GM18502 (cell line): ENCODE measurements around the gene APBB3.
A peak's percentile ranks its signal among the peaks of the same experiment; 100 is the strongest.

Experiments
- ATAC-seq: cut with Tn5 transposase; IDR thresholded peaks from one replicate; pipeline ENCODE4 v1.9.1; 2021; ENCODE audit warnings: mild to moderate bottlenecking; ENCODE audit not compliant: unreplicated experiment, poor library complexity

Gene APBB3

DNA sequence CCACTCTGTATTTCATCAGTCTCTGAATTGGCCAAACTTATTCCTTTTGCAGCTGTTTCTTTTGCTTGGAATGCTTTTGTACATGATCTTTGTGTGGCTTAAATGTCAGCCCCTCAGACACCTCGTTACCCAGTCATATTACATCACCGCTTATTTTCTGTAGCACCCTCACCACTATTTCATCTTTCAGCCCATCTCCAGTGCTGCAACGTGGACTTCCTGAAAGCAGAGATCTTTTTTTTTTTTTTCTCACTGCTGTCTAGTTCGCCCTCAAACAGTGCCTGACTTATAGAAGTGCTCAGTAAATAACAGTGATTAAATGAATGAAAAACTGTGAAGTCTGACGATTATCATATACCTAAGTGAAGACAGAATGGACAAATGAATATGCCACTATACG, 8.0 kb downstream of the APBB3 start:
- no peak for ATAC-seq

DNA sequence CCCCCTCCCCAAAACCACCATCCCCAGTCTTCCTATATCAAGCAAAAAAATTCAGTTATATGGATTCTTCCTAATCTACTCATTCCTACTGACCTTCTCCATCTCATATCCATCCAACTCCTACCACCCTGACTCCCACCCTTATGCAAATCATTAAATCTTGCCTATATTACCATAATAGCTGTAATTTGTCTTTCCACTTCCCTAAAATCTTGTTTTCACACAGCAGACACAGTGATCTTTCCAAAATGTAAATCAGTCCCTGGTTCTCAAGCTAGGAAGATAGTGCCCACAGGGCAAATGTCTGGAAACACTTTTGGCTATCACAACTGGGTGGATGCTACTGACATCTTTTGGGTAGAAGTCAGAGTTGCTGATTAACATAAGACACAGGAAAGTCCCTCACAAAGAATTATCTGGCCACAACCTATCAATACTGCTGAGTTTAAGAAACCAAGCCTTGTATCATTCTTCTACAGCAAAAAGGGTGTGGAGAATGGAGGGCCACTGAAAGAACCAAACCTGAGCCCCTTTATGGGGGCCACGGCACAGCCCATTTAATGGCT, 8.6 kb downstream of the APBB3 start:
- no peak for ATAC-seq

DNA sequence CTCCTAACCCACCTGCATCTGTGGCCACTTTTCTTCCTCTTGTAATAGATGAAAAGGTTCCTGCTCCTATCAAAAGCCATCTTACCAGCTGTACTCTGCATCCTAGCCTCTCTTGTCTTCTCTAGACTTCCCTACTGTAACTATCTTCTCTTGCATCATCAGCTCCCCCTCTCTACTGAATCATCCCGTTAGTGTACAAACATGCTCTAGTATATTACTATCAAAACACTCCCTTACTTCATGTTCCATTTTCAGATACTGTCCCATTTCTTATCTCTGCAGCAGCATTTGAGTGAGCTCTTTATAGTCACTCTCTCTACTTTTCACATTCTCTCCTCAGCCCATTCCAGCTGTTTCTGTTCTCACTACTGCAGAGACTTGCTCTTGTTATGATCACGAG, 9.9 kb downstream of the APBB3 start:
- no peak for ATAC-seq

DNA sequence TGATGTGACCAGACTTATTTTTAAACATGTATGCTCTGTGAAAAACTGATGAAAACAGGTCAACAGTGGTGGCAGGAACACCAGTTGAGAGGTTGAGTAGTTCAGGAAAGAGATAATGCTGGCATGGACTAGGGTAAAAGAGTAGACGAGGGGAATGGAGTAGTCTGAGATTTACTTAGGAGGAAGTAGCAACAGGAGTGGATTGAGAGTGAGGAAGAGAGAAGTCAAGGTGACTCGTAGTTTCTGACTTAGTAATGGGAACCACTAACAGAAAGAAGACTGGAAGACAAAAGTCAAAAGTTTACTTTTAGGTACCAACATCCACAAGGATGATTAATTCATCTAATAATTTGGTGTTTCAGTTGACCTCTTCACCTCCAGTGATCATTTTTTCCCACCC, 10.7 kb downstream of the APBB3 start:
- no peak for ATAC-seq

DNA sequence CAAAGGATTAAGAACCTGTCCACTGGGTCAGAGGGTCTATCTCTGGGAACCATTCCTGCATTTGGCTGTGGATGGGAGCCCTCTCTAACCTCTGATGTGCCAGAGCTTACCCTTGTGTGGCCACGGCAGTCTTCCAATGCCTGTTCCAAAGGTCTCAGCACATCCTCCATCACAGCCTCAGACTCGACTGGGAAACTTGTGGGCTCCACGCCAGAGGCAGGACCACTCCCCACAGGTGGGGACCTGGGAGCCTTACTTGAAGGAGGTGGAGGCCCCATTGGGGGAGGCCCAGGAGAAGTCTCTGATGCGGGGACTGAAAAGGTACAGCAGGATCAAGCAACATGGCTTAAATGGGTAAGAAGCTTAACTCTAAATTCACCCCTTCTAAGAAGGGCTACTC, 12.5 kb downstream of the APBB3 start:
- ATAC-seq: no peak

DNA sequence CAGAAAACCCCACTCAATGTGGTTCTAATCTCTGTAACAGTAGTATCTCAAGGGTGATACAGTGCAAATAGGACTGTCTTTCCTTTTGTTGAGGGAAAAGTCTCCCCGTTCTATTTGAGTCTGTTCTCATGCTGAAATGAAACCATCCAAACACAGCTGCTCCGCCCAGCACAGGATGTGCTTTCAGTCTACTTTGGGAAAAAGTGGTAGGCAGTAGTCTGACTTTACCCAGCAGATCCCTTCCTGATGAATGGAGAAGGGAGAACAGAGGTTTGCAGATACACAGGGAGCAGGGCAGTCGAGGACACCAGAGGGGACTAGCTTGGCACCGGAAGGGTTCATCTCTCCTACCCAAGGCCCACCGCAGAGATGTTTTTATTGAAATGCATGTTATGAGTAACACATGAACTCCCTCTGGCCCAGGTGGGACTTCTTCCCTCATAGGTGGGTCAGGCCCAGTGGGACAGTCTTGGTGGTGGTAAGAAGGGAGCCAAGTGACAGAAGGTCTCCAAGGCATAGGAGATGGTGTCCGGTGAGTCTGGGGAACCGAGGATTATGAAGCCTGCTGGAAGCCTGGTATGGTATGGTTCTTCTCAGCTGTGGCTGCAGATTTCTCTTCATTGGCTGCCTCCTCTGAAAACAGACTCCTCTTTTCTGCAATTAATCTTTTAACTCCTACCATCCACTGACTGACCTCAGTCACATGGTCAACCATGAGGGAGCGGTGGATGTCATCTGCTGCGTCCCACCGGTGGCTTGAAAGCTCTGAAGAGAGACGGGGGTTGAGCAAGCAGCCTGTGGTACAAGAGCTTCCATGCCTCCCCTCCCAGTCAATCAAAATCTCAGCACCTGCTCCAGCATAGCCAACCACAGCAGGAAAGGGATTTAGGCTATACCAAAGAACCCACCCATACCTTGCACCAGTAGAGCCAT, 14.0 kb downstream of the APBB3 start:
- no peak for ATAC-seq

DNA sequence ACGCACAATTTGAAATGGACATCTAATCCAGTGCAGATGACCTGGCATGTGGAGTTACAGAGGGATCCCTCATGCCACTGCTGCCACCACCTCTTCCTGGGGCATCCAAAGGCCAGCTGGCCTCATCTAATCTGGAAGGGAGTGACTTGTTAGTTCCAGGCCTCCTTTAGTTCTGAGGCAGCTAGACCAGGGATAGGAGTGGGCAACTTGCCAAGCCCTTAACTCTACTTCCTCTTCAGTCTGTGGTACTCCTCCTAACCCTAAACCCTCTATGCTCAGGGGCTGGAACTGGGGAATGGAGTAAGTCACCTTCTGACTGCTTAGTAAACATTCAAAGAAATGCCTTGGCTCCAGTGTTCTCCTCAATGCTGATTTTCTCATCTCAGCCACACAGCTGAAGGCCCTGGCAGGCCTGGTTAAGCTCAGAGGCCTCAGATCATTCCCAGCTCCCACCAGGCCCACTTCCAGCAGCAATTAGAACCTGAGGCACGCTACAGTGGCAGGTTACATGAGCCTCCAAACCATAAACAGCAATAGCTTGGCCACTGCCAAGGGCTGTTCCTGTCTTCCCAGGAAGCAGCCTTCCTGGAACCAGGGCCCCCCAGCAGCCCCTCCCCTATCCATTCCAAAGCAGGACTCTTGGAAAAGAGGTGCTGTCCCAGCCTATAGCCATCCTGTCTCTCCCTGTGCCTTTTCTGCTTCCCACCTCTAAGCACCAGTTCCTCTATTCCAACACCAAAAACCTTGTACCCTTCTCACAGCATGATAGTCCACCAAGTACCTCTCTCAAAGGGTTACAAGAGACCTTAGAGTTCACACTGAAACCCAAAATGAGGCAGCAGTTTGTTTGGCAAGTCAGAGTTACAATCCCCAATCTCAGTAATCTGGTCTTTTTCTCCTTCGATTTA, 14.9 kb downstream of the APBB3 start:
- no peak for ATAC-seq

DNA sequence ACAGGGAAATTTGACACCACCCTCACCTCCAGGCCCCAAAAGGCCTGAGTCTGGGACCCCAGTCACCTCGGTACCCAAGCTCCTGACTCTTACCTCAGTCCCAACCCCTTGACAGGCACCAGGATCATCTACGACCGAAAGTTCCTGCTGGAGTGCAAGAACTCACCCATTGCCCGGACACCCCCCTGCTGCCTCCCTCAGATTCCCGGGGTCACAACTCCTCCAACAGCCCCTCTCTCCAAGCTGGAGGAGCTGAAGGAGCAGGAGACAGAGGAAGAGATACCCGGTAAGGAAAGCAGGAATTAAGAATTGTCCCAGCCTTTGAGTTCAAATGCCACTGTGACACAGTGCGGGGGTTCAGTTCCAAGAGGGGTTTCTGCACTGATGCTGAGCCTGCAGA, 15.6 kb downstream of the APBB3 start:
- ATAC-seq: no peak

DNA sequence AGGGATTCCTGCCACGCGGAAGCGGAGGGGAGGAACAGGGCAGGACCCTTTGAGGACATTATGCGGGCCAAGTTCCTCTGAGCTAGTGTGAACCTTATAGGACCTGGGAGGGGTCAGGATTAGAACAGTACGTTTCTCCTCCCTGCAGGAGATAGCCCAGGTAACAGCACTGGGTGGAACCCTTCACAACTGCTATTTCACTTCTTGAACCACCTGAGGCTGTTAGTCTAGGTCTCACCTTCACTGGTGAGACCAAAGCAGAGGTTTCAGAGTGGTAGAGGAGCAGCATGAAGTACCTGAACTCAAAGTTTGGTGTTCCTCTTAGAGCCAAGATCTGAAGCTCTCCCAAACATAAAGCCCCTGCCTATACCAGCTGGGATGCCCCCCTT, 16.1 kb downstream of the APBB3 start:
- ATAC-seq: no peak

DNA sequence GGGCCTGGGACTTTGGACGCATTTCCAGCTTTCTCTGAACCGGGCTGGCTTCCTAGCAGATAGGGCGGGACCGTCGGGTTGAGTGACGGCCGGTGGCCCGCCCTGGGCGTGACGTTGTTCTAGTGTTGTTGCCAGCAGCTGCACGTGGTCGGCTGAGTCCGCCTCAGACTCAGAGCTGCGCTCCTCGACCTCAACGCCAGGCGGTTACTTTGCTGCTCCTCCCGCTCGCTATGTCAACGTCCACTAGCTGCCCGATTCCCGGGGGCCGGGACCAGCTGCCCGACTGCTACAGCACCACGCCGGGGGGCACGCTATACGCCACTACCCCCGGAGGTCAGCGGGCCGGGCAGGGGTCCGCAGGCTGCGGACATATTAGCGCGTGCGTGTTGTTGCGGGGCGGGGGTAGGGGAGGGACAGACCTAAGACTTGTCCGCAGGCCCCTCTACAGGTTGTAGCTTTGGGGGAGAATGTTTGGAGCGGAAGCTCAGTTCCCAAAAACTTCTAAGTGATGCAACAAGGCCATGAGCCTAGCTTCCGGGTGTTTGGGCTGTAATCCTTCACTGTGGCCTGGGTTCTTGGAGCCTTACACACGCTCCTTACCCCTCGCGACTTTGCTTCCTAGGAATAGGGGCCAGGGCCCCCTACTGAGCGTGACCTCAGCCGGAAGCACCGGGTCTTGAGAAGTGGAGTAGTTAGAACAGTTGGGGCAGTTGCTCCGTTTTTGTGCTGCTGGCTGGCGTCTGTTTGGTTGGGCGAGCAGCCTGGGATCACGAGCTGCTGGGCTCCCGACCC, 16.7 kb downstream of the APBB3 start, which contains the start of gene EIF4EBP3:
TSS of gene EIF4EBP3 (plus strand) at position 155 of the 792 bp plus-strand sequence. CDS start at position 231, 76 bp downstream.
- peak; percentile 98 for ATAC-seq

DNA sequence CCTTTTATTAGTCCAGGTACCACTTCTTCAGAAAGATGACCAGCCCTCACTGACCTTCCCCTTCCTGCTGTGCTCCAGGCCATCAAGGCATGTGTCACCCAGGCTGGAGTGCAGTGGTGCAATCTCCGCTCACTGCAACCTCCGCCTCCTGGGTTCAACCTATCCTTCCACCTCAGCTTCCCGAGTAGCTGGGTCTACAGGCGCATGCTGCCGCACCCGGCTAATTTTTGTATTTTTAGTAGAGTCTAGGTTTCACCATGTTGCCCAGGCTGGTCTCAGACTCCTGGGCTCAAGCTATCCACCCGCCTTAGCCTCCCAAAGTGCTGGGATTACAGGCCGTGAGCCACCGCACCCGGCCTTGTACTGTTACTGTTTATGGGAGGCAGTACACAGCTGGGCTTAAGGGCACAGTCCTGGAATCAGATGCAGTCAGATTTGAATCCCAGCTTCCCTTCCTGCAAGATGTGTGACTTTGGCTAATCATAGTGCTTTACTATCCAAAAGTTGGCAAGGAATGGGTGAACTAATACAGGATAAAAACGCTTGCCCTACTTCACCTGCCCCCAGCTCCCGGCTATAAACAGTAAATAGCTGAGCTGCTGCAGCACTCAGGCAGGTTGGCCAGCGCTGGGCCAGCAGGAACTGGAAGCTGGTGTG, 17.4 kb downstream of the APBB3 start:
- ATAC-seq: no peak

DNA sequence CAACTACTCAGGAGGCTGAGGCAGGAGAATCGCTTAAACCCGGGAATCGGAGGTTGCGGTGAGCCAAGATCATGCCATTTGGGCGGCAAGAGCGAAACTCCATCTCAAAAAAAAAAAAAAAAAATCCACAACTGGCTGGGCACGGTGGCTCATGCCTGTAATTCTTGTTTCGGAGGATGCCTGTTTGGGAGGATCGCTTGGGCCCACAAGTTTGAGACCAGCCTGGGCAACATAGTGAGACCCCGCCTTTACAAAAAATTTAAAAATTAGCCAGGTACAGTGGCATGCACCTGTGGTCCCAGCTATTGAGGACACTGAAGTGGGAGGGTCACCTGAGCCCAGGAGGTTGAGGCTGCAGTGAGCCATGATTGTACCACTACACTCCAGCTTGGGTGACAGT, 18.8 kb downstream of the APBB3 start:
- no peak for ATAC-seq

DNA sequence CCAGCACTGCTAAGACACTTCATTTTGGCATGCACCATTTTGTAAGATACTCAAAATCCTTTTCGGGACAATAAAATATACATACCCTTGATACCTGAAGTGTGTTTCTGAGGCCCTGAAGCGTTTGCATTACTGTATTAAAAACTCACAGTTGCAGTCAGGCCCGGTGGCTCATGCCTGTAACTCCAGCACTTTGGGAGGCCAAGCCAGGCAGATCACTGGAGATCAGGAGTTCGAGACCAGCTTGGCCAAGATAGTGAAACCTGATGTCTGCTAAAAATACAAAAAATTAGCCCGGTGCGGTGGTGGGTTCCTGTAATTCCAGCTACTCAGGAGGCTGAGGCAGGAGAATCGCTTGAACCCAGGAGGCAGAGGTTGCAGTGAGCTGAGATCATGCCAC, 19.4 kb downstream of the APBB3 start:
- no peak for ATAC-seq

DNA sequence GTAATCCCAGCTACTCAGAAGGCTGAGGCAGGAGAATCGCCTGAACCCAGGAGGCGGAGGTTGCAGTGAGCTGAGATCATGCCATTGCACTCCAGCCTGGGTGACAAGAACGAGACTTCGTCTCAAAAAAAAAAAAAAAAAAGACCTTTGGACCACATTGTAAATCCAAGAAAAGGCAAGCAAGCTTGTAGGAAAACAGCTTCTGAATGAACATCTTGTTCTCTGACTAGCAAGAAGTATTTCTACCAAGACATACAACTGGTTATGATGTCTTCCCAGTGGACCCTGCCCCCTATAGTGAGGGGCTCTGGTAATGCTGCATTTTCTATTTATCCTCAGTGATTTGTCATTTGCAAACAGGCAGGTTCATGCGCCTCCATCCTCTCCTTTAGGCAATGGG, 21.4 kb downstream of the APBB3 start:
- no peak for ATAC-seq

DNA sequence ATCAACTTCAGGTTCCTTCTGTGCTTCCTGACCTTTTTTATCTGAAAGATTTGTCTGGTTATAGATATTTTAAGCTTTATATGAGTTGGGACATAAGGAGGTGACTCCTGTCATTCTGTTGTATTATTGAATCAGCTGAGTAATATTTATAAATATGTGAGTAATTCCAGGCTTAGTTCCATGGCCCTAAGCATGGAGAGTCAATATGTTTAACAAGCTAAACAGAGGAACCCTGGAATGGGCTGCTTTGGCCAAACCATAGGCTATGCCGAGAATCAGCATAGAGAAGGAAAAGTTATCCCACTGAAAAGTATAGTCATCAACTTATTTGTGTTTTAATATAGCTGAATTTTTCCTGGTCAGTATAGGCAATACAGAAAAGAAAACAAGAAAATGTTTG, 24.2 kb downstream of the APBB3 start:
- no peak for ATAC-seq

DNA sequence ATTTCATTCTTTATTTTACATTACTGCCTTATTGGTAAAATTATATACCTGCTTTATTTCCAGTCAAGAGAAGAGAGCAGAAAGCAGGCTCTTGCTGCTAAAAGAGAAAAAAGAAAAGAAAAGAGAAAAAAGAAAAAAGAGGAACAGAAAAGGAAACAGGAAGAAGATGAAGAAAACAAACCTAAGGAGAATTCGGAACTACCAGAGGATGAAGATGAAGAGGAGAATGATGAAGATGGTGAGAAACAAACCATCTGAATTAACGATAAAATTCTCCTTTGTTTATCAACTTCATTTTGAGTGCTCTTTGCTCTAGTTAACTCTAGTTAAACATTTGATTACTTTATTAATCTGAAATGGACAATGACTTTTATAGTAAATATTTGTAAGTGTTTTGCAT, 40.4 kb downstream of the APBB3 start:
- no peak for ATAC-seq

DNA sequence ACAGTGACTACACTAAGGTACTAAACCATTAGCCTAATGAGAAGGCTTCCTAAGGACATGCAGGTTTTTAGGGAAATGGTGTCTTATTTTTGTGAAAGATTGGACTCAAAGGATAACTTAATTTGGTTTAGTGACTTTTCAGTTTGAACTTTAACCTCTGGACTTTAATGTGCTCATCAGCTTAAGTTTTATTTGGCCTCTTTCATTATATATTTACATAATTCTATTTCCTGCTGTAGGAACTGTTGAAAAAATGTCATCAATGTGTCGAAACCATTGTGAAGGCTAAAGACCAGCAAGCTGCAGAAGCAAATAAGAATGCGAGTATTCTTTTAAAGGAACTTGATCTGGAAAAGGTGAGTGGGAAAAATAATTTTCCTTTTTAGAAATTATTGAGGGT, 51.3 kb downstream of the APBB3 start:
- no peak for ATAC-seq

DNA sequence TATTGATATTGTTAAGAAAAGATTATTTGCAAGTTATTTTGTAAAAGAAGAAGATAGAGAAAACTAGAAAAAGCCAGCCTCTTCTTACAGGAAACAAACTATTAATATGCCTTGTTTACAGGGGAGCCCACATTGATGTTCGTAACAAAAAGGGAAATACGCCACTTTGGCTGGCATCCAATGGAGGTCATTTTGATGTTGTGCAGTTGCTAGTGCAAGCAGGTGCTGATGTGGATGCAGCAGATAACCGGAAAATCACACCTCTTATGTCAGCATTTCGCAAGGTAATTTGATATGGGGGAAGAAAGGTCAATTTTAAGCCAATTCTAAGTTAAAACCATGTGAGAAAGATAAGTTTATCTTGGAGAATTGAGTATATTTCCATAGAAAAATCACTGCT, 54.5 kb downstream of the APBB3 start:
- no peak for ATAC-seq
